ENCODE measurements around the gene RYK.

- TF ChIP-seq EZH2phosphoT487 (IDR thresholded peaks at IDR 0.05; ENCODE audit: insufficient read depth, low read depth) (no peak), EZH2 (IDR thresholded peaks at IDR 0.05; ENCODE audit: insufficient read depth, poor library complexity, severe bottlenecking) (no peak)
These were observed 124.5 kb downstream of the RYK start for GRCh38 chr3:134126153-134126552.

Data from GM23248 (cell line).